ENCODE data around the gene SLC2A11.

DNA sequence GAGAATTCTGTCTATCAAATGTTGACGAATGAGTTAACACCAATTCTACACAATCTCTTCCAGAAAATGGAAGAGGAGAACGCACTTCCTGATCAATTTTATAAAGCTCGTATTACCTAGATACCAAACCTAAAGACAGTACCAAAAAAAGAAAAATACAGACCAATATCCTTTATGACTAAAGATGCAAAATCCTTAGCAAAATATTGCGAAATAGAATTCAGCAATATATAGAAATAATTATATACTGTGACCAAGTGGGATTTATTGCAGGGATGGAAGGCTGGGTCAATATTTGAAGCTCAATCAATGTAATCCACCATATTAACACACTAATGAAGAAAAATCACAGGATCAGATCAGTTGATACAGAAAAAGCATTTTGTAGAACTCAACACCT is 45.3 kb upstream of the SLC2A11 start:
- TF ChIP-seq, protein P1, sequence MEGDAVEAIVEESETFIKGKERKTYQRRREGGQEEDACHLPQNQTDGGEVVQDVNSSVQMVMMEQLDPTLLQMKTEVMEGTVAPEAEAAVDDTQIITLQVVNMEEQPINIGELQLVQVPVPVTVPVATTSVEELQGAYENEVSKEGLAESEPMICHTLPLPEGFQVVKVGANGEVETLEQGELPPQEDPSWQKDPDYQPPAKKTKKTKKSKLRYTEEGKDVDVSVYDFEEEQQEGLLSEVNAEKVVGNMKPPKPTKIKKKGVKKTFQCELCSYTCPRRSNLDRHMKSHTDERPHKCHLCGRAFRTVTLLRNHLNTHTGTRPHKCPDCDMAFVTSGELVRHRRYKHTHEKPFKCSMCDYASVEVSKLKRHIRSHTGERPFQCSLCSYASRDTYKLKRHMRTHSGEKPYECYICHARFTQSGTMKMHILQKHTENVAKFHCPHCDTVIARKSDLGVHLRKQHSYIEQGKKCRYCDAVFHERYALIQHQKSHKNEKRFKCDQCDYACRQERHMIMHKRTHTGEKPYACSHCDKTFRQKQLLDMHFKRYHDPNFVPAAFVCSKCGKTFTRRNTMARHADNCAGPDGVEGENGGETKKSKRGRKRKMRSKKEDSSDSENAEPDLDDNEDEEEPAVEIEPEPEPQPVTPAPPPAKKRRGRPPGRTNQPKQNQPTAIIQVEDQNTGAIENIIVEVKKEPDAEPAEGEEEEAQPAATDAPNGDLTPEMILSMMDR (IDR thresholded peaks at IDR 0.05): no peak
- TF ChIP-seq EP300 (IDR thresholded peaks at IDR 0.05) (no peak), POLR2A (IDR thresholded peaks at IDR 0.05) (no peak)

Measured in stomach (tissue), 4 donors.